SK-N-SH treated with all-trans-retinoic acid at 6 μM for 48 hours (cell line): Measurements from ENCODE around the gene RIMS4.

ENCODE experiments used
- ATAC-seq: fragments of 200-7000 bp; cut with Tn5 transposase; 3 replicates; pipeline ENCODE4 v1.9.1; 2020; ENCODE audit warnings: mild to moderate bottlenecking, moderate library complexity
- CREB5 ChIP-seq: fragments of 250-450 bp; sonication (Bioruptor Pico); IDR thresholded peaks from 2 replicates; pipeline ENCODE4 v1.5.1; 2020; ENCODE audit warnings: low read depth, mild to moderate bottlenecking, moderate library complexity
- CSDC2 ChIP-seq: fragments of 250-450 bp; sonication (Bioruptor Pico); IDR thresholded peaks from 2 replicates; pipeline ENCODE4 v1.5.0; 2020; ENCODE audit warnings: mild to moderate bottlenecking, moderate library complexity
- CSRNP3 ChIP-seq: fragments of 250-450 bp; sonication (Bioruptor Pico); IDR thresholded peaks from 2 replicates; pipeline ENCODE4 v1.5.1; 2021; ENCODE audit warnings: mild to moderate bottlenecking, moderate library complexity
- ESRRG ChIP-seq: fragments of 250-450 bp; sonication (Bioruptor Pico); IDR thresholded peaks from 2 replicates; pipeline ENCODE4 v1.6.1; 2021; ENCODE audit warnings: mild to moderate bottlenecking
- GLIS3 ChIP-seq: fragments of 250-450 bp; sonication (Bioruptor Pico); IDR thresholded peaks from 2 replicates; pipeline ENCODE4 v1.5.0; 2020; ENCODE audit warnings: mild to moderate bottlenecking, moderate library complexity
- ISL1 ChIP-seq: fragments of 250-450 bp; sonication (Bioruptor Pico); IDR thresholded peaks from 2 replicates; pipeline ENCODE4 v2.1.2; 2022; ENCODE audit warnings: mild to moderate bottlenecking, moderate library complexity
- OSR1 ChIP-seq: fragments of 250-450 bp; sonication (Bioruptor Pico); IDR thresholded peaks from 2 replicates; pipeline ENCODE4 v1.8.0; 2022; ENCODE audit warnings: moderate library complexity, mild to moderate bottlenecking, inconsistent platforms
- RARB ChIP-seq: fragments of 250-450 bp; sonication (Bioruptor Pico); IDR thresholded peaks from 2 replicates; pipeline ENCODE4 v1.8.0; 2021; ENCODE audit warnings: mild to moderate bottlenecking, moderate library complexity
- SNAI2 ChIP-seq: fragments of 250-450 bp; sonication (Bioruptor Pico); IDR thresholded peaks from 2 replicates; pipeline ENCODE4 v1.5.0; 2020; ENCODE audit warnings: mild to moderate bottlenecking, moderate library complexity
- TCF4 ChIP-seq: fragments of 250-450 bp; sonication (Bioruptor Pico); IDR thresholded peaks from 2 replicates; pipeline ENCODE4 v1.8.0; 2021; ENCODE audit warnings: mild to moderate bottlenecking, moderate library complexity, borderline replicate concordance
- ZC3H10 ChIP-seq: fragments of 250-450 bp; sonication (Bioruptor Pico); IDR thresholded peaks from 2 replicates; pipeline ENCODE4 v1.5.1; 2021; ENCODE audit warnings: mild to moderate bottlenecking, moderate library complexity
- ZFP30 ChIP-seq: fragments of 450-650 bp; formaldehyde crosslinking; IDR thresholded peaks from 2 replicates; pipeline ENCODE4 v1.5.0; 2022; ENCODE audit warnings: mild to moderate bottlenecking, moderate library complexity

The RIMS4 gene

GRCh38 chr20:44703183-44703925 is 107.0 kb downstream of the RIMS4 start:
- ATAC-seq, result no peak

GRCh38 chr20:44702776-44703175 is 107.6 kb downstream of the RIMS4 start:
- TF ChIP-seq SNAI2 (CRISPR knock-in tag), result no peak
- ATAC-seq, result no peak

More at GRCh38 chr20:44703183-44703925, 107.0 kb downstream of the RIMS4 start:
- no peak for TF ChIP-seq OSR1 (CRISPR knock-in tag)
- no peak for TF ChIP-seq ESRRG (CRISPR knock-in tag)
- TF ChIP-seq RARB (CRISPR knock-in tag), result no peak
- TF ChIP-seq CSDC2 (CRISPR knock-in tag), result no peak
- TF ChIP-seq ZC3H10 (CRISPR knock-in tag), result no peak

- ATAC-seq, result no peak
- TF ChIP-seq ZFP30 (CRISPR knock-in tag), result no peak
- no peak for TF ChIP-seq CSDC2 (CRISPR knock-in tag)
- TF ChIP-seq CREB5, result no peak
- no peak for TF ChIP-seq TCF4 (CRISPR knock-in tag)
- no peak for TF ChIP-seq ISL1
- TF ChIP-seq GLIS3, result no peak
- TF ChIP-seq CSRNP3, result no peak
- TF ChIP-seq, all 23 proteins: peak for 0
Observed at GRCh38 chr20:44701858-44702256, 108.5 kb downstream of the RIMS4 start.
